GM23248 (cell line): ENCODE measurements around the gene TPCN2.

Source experiments
- EZH2 ChIP-seq: fragments of 200-600 bp; sonication (generic); IDR thresholded peaks from 2 replicates; pipeline ENCODE4 v1.6.1; 2018; ENCODE audit warnings: antibody characterized with exemption, mild to moderate bottlenecking; ENCODE audit not compliant: insufficient read depth, poor library complexity, severe bottlenecking
- EZH2phosphoT487 ChIP-seq: fragments of 200-600 bp; sonication (generic); IDR thresholded peaks from 2 replicates; pipeline ENCODE4 v1.6.1; 2018; ENCODE audit warnings: antibody characterized with exemption, moderate library complexity, mild to moderate bottlenecking, low read depth; ENCODE audit not compliant: insufficient read depth

GRCh38 chr11:69161117-69161407, 112.3 kb downstream of the TPCN2 start:
- TF ChIP-seq EZH2phosphoT487 (no peak), EZH2 (no peak)
